ENCODE measurements around the gene AK4.

The AK4 gene

DNA sequence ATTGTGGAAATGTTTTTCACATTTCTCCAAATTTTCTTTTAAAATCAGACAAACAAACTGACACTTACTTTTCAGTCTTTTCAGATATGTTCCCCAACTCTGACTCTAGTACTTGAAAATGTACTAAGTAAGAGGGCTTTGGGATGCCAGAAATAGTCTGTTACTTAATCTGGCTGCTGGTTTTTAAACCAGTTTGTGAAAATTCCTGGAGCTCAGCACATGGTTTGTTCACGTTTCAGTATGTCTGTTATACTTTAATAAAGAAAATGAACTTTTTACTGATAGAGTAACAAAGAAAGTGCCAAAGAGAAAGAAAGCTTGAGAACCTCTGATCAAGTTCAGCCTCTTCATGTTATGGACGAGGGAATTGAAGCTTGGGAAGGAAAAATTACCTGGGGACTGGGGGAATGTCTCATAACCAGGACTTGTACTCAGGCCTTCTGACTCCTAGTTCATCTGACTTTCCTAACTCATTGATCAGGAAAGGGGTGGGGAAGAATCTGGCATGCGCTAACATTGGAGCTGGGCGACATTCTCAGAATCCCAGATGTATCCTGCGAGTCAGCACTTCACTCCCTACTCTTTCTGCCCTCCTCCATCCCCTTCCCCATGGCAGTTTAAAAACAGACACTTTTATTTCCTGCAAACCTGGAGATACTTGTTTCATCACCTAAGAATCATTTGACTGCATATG lies 130.5 kb downstream of the AK4 start:
- no peak for DNase-seq (ENCODE audit: low read depth)

- DNase-seq (ENCODE audit: low read depth) = no peak
Measured at GRCh38 chr1:65279070-65279779, 131.2 kb downstream of the AK4 start.

Measured in stimulated activated CD8-positive, alpha-beta memory T cell treated with anti-CD3 and anti-CD28 coated beads, Interleukin-12 subunit alpha, Interleukin-12 subunit beta, amount 100 ng/mL, for 4 hours (primary cell).